ENCODE measurements around the gene WFDC1. TPM values are rescaled to one million over a fixed set of nuclear protein-coding genes. Genes with fewer than 3 reads are reported as not detected.

WFDC1 gene
- total RNA-seq, 1 donor from 2014 or later = 63.5 TPM

DNA sequence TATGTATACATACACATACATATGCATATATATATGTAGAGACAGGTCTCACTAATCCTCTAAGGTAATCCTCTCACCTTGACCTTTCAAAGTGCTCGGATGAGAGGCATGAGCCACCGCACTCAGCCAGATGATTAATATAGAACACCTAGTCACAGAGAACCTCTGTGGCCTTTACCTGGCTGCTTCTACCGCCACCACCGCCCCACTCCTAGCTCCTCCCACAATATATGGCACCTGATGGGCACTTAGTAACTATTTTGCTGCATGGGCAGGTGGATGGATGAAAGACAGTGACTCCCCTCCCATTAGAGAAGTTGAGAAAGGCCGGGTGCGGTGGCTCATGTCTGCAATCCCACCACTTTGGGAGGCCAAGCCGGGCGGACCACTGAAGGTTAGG, 57.0 kb downstream of the WFDC1 start:
- DNase-seq (ENCODE audit: low spot score) = no peak

DNA sequence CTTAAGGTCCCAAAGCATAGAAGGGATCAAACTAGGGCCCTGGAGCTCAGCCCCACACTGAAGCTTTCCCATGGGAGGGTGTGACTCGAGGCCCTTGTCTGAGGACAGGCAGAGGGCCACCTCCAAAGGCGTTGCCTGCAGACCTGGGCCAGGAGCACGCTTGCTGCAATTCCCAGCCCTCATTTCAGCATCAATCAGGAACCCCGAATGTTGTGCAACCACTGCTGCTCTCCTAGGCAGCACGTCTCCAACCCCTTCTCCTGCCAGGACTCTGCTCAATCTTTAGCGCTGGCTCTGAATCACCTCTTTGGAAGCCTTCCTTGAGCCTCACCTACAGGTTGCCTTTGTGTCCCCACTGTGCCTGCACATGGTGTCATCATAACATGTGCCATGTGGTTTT, 59.6 kb downstream of the WFDC1 start:
- DNase-seq (ENCODE audit: low spot score) = no peak

DNA sequence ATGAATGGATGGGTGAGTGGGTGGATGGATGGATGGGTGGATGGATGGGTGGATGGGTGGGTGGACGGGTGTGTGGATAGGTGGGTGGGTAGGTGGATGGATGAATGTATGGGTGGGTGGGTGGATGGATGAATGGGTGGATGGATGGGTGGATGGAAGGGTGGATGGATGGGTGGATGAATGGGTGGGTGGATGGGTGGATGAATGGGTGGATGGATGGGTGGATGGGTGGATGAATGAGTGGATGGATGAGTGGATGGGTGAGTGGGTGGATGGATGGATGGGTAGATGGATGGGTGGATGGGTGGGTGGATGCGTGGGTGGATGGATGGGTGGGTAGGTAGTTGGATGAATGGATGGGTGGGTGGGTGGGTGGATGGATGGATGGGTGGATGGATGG, 60.5 kb downstream of the WFDC1 start:
- DNase-seq (ENCODE audit: low spot score) = no peak

DNA sequence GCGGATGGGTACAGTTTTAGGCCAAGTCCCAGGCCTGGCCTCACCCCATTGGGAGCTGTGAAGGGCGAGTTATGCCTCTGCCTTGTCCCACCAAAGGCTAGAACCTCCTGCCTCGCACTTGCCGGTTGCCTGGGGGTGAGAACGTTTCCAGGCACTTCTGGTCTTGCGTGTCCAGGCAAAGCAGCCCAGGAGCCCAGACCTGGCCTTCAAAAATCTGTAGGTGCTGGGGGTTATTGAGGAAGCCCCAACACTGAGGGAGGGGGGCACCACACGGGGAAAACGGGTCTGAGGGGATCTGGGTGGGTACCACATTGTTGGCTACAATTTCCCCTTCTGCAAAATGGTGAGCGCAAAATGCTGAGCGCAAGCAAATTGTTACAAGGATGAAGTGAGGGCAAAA, 61.5 kb downstream of the WFDC1 start:
- no peak for DNase-seq (ENCODE audit: low spot score)

DNA sequence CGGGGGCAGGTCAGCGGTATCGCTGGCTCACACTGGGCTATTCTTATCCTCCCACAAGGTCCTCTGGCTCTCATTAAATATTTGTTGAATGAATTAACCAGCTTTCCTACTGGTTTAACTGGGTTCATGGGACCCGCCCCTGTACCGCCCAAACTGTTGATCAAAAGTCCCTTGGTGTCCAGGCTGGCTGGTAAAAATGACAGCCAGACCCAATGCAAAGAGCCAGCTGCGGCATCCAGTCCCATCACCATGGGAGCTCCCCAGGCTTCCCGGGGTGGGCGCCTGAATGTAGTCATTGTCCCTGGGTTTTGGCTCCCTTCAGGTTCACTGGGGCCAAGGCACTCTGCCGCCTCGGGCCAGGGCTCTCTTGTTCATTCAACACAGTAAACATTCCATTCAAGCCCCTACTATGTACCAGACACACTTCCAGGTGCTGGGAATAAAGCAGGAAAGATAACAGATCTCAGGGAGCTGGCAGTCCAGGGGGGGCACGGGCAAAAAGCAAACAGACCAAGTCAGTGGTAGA, 62.0 kb downstream of the WFDC1 start:
- no peak for DNase-seq (ENCODE audit: low spot score)

DNA sequence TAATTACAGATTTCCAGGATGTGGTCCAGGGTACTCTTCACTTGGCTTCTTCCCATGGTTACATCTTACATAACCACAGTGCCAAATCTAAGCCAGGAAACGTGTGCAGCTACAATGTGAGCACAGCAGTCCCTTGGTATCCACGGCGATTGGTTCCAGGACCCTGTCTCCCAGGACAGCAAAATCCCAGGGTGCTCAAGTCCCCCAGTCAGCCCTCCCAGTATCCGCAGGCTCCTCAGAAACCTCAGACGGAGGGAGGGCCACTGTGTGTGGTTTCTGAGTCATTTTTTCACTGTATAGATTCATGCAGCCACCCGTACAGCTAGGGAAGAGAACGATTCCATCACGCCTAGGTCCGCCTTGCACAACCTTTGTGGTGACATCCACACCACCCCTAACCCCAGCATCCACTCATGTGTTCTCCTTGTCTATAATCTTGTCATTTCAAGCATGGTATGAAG, 62.5 kb downstream of the WFDC1 start:
- DNase-seq (ENCODE audit: low spot score) = no peak

DNA sequence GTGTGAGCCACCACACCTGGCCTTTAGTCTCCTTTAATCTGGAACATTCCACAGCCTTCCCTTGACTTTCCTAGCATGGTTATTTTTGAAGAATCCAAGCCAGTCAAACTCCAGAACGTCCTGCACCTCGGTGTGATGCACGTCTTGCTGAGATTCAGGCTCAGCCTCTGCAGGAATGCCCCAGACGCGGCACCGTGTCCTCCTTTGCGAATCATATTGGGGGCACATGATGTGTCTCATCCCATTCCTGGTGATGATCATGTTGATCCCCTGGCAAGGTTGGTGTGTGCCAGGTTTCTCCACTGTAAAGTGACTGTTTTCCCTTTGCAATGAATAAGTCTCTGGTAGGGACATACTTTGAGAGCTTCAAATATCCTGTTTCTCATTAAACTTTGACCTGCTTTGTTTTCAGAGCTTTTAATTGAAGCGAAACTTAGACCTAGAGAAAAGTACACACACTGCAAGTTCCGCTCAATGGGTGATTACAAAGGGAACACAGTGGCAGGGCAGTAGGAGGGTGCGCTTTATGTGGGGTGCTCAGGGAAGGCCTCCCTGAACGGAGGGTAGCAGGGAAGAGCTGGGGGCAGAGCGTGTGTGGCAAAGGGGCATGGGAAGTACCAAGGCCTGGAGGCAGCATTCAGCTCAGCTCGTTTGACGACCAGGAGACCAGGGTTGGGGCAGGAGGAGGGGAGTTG, 64.1 kb downstream of the WFDC1 start:
- DNase-seq (ENCODE audit: low spot score) = no peak

DNA sequence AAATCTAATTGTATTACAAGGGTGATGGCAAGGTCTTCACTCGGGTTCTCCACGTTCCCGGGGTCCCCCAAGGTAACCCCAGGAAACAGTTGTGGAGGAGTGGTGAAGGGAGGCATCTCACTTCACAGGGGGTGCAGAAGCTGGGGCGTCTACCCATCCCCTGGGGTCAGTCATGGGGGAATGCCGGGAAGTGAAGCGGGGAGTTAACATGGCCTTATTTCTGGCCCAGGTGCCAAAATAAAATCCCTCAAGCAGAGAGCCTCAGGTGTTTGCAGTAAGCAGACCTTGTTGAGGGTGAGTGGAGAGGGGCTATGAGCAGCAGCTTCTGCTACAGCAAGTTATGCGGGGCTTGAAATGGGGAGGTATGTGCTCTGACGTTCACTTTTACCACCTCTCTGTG, 64.6 kb downstream of the WFDC1 start:
- DNase-seq (ENCODE audit: low spot score) = no peak

DNA sequence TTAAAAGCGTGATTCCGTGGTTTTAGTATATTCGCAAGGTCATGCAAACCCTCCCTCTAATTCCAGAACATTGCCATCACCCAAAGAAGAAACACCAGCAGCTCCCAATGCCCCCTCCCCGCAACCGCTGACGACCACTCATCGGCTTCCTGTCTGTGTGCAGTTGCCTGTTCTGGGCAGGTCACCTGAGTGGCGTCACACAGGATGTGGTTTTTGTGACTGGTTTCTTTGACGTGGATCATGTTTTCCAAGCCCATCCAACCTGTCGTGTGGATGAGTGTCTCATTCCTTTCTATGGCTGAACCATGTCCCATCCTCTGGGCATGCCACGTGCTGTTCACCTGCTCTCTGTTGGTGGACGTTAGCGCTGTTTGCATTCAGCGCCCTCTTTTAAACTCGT, 65.5 kb downstream of the WFDC1 start:
- DNase-seq (ENCODE audit: low spot score) = no peak

DNA sequence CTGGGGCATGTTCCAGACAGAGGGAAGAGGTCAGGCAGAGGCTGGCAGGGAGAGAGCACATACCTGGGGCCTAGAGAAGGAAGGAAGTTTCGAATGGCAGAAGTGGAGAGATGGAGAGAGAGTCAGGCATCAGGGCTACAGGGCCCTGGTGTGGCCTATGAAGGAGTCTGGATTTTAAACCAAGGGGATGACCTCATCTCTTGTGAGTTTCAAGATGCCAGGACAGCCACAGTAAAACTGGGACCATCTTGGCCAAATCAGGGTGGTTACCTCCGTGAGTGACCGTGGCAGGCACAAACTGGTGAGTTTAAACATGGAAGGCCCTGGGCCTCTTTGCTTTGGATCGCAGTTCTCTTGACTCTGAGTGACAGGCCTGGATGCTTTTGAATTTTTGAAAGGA, 66.1 kb downstream of the WFDC1 start:
- DNase-seq (ENCODE audit: low spot score) = no peak

DNA sequence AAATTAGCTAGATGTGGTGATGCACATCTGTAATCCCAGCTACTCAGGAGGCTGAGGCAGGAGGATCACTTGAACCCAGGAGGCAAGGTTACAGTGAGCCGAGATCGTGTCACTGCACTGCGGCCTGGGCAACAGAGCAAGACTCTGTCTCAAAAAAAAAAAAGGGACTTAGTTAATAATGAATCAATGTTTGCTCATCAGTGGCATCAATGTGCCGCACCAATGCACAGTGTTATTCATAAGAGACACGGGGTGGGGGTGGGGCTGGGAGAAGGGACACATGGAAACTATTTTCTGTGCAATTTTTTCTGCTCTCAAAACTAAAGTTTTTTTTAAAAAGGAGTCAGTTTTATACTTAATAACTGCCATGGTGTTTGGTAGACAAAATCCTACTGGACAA, 66.9 kb downstream of the WFDC1 start:
- DNase-seq (ENCODE audit: low spot score) = no peak

DNA sequence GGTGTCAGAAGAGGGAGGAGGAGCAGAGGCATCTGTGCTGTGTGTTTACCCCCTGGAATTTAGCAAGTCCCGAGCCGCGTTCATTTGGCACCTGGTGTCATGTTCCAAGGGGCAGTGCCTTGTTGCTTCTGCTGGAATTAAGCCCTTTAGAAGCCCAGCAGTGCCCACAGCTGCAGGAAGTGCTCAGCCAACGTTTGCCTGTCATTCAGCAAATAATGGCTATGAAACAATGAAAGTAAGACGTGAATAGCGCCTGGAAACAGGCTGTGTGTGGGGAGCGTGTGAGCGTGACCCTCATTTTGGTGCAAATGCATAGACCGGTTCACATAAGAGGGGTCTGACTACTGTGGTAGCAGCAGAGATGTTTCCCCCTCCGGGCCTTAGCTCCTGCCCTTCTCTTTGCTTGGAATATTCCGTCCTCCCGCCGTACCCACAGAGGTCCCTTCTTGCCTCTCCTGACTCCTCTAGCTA, 67.8 kb downstream of the WFDC1 start:
- no peak for DNase-seq (ENCODE audit: low spot score)

GRCh38 chr16:84366208-84366607, 71.5 kb downstream of the WFDC1 start:
- no peak for DNase-seq (ENCODE audit: low spot score)

DNA sequence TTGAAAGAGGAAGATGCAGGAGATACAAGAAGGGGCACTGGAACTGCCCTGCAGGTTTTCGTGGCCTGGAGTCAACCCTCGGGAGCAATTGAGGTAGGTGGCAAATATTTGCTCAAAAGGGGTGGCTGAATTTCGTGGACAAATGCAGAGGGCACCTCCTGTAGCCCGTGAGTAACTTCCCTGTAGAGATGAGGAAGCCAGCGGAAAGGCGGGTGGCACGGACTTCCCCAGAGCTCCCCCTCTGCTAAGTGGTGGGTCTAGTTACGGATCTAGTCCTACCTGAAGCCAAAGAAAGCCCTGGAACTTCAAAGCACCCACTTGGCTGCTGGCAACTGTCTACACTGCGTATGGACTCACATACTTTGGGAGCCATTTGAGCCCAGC, 72.6 kb downstream of the WFDC1 start:
- no peak for DNase-seq (ENCODE audit: low spot score)

DNA sequence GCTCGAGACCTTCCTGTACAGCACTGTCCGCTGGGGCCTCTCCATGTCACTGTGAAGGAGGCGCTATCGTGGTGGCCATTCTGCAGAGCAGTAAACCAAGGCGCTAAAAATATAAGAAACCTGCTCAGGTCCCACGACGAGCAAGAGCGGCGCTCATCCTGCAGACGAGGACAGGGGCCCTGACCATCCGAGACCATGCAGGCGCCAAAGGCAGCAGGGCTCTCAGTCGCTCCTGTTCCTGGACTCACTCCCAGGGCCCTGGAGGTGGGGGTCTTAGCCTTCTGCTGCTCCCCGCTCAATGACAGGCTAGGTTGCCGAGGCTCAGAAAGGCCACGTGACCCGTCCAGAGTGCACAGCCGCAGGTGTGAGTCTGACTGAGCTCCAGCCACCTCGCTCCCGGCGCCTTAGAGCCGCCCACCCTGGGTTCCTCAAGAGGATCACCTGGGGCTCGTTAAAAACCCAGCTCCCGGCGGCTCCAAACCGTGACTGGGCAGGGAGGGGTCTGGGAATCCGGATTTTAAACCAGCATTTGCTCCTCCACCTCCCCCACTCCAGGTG, 73.2 kb downstream of the WFDC1 start:
- no peak for DNase-seq (ENCODE audit: low spot score)

DNA sequence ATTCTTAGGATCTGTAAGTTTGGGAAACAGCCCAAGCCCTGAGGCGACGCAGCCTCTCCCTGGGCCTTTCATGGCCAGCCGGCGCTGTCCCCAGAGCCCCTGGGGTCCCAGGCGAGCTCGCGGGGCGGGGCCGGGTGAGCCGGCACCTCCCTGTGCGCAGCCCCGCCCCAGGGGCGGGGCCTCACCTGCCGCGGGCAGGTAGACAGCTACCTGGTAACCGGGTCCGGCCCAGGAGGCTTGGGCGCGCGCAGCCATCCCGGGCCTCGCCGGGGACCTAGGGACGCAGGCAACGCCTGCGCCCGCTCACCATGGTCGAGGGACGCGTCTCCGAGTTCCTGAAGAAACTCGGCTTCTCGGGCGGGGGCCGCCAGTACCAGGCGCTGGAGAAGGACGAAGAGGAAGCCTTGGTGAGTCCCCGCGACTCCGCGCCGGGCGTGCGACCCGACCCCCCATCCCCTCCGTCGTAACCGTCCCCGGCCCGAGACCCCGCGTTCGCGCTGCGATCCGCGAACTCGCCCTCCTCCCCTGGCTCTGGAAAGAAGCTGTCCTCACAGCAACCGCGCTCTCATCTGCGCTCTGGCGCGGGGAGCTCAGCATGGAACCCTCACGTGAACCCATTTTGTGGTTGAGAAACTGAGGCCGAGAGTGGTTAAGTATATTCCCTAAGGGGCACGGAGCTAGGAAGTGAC, 73.8 kb downstream of the WFDC1 start, which contains the start of gene ATP2C2:
Gene ATP2C2 (plus strand): TSS at position 231 of the 689 bp plus-strand sequence. CDS start 78 bp downstream, at position 309.
- no peak for DNase-seq (ENCODE audit: low spot score)

GRCh38 chr16:84369105-84369504, 74.4 kb downstream of the WFDC1 start:
- DNase-seq (ENCODE audit: low spot score) = no peak

DNA sequence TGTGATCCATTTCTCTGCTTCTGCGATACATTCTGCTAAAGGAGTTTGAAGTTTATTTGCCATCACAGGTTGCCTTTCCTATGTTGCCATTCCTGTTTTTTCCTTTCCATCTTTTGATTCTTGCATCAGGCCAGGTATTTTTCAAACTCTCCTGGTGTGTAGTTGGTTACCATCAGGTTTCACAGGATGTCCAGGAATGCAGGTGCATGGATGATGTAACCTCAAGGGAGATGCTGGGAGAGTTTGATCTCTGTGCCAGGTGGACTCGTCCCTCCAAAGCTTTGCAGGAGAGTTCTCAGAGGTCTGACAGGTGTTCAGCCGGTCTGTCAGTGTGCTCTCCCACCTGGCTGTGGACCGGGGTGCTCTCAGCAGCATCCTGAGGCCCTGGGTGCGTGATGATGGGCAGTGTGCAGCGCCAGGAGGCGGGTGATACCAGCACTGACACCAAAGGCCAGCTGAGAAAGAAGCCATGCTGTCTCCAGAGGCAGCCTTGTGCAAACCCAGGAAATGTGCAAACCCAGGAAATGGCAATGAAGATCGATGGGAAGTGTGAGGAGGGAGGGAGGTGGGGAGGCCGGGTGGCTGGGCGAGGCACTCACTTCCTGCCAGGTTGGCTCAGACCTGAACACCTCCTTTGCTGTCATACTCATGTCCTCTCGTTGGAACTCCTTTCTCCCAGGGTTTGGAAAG, 75.4 kb downstream of the WFDC1 start:
- peak; percentile 57 for DNase-seq (ENCODE audit: low spot score)

DNA sequence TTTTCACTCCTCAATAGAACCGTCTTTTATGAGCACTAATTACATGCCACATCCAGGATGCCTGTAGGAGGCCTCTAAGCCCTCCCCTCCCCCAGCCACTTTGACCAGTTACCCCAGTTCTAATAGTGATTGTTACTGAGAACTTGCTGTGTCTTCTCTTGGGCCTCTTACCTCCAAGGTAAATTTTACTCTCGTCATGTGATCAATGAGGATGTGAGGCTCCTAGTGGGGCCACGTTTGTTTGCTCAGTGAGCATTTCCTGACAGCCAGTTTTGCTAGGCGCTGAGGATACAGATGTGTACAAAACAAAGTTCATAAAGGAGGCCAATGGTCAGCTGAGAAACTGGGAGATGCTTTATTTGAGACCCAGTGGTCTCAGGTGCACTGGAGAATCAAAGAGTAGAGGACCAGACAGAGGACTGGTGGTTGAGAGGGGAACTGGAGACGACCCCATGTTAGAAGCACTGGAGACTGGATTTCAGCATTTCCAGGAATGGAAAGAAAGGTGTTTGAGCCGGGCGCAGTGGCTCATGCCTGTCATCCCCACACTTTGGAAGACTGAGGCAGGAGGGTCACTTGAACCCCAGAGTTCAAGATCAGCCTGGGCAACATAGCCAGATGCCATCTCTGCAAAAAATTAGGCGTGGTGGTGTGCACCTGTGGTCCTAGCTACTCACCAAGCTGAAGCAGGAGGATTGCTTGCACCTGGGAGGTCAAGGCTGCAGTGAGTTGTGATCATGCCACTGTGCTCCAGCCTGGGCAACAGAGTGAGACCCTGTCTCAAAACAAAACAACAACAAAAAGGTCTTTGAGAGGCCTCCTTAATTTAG, 76.3 kb downstream of the WFDC1 start:
- DNase-seq (ENCODE audit: low spot score) = no peak

GRCh38 chr16:84371553-84371865, 76.8 kb downstream of the WFDC1 start:
- DNase-seq (ENCODE audit: low spot score) = no peak

GRCh38 chr16:84373907-84374489, 79.3 kb downstream of the WFDC1 start:
- DNase-seq (ENCODE audit: low spot score) = no peak

Measured in ureter (tissue), 1 donor.